K562 (cell line): ENCODE data around the gene IL12RB1. TPM values are rescaled to one million over a fixed set of nuclear protein-coding genes. Genes with fewer than 3 reads are reported as not detected.

Source experiments
- ARID1B ChIP-seq: fragments of 450-650 bp; IDR thresholded peaks from 2 replicates; pipeline ENCODE4 v1.6.1; 2016; ENCODE audit warnings: antibody characterized with exemption, mild to moderate bottlenecking, inconsistent platforms
- BHLHE40 ChIP-seq: IDR thresholded peaks from 2 replicates; pipeline ENCODE4 v1.6.1; 2011; ENCODE audit warnings: low read length, improper control_type of control experiment
- EGR1 ChIP-seq: fragments of 450-650 bp; conservative IDR thresholded peaks from 2 replicates; pipeline ENCODE4 v1.6.1; 2017; ENCODE audit warnings: mild to moderate bottlenecking
- ELF1 ChIP-seq: fragments of 200-800 bp; sonication (Bioruptor generic); IDR thresholded peaks from 2 replicates; pipeline ENCODE4 v1.6.1; 2016; ENCODE audit warnings: missing genetic modification characterization, missing compliant biosample characterization
- EWSR1 ChIP-seq: fragments of 450-650 bp; IDR thresholded peaks from 2 replicates; pipeline ENCODE4 v1.6.1; 2018; ENCODE audit warnings: borderline replicate concordance, mild to moderate bottlenecking, low read depth, moderate library complexity; ENCODE audit not compliant: partially characterized antibody
- FOS ChIP-seq: IDR thresholded peaks from 3 replicates; pipeline ENCODE4 v1.6.1; 2011; ENCODE audit not compliant: insufficient read length; ENCODE audit errors: extremely low read depth
- KLF6 ChIP-seq: fragments of 250-450 bp; sonication (Bioruptor Pico); IDR thresholded peaks from 2 replicates; pipeline ENCODE4 v1.4.0; 2020; ENCODE audit warnings: mild to moderate bottlenecking, moderate library complexity, borderline replicate concordance
- SMAD4 ChIP-seq: fragments of 250-450 bp; sonication (Bioruptor Pico); conservative IDR thresholded peaks from 2 replicates; pipeline ENCODE4 v1.8.0; 2021; ENCODE audit warnings: inconsistent platforms, mild to moderate bottlenecking, moderate library complexity
- TGIF2 ChIP-seq: sonication (generic); formaldehyde crosslinking; IDR thresholded peaks from 2 replicates; pipeline ENCODE4 v1.8.1; 2022; ENCODE audit warnings: mild to moderate bottlenecking, missing genetic modification reagents, moderate library complexity
- ZBTB40 ChIP-seq, 2 experiments: fragments of 450-650 bp in 1 of 2; sonication (generic) in 1 of 2; formaldehyde crosslinking in 1 of 2; IDR thresholded peaks; 2 replicates each; pipeline versions ENCODE4 v1.7.1 to v1.9.0; 2016 to 2022; ENCODE audit warnings: inconsistent platforms in 1 of 2, mild to moderate bottlenecking in 1 of 2, missing genetic modification reagents in 1 of 2
- ZNF140 ChIP-seq: fragments of 250-450 bp; sonication (Bioruptor Pico); IDR thresholded peaks from 2 replicates; pipeline ENCODE4 v1.8.0; 2021; ENCODE audit warnings: moderate library complexity, mild to moderate bottlenecking, inconsistent platforms
- polyA plus RNA-seq, 8 experiments: library from polyadenylated mRNA; depleted of rRNA in 4 of 8; stranded (reverse) in 5 of 8; unstranded in 3 of 8; fragments of >200 nt; fragmentation: Nextera tagmentation in 2 of 8; fragmentation: Illumina TruSeq in 1 of 8; extraction: Ambion mirVana in 2 of 8; extraction: Trizol in 1 of 8; gene quantifications; 2 replicates each; pipeline versions ENCODE4 v1.2.1 to v1.2.3, GENCODE V29; 2011 to 2014; ENCODE audit warnings: inconsistent platforms in 1 of 8, missing spikeins in 1 of 8
- total RNA-seq, 7 experiments: library from RNA; depleted of rRNA in 6 of 7; stranded (reverse); fragments of >200 nt in 6 of 7; fragmentation: Illumina TruSeq in 2 of 7; extraction: Trizol in 2 of 7; gene quantifications; 2 replicates each; pipeline versions ENCODE4 v1.2.1 to v1.2.3, GENCODE V29; 2011 to 2021; ENCODE audit warnings: low replicate concordance in 1 of 7
- TF ChIP-seq, protein P1 (sequence below), 2 experiments: fragments of 450-650 bp; IDR thresholded peaks; 2 replicates each; pipeline ENCODE4 v1.6.1; 2018; ENCODE audit warnings: mild to moderate bottlenecking in 2 of 2, low read depth in 1 of 2; ENCODE audit not compliant: partially characterized antibody in 2 of 2
- TF ChIP-seq, protein P2 (sequence below): fragments of 450-650 bp; formaldehyde crosslinking; IDR thresholded peaks from 2 replicates; pipeline ENCODE4 v1.4.0; 2020; ENCODE audit warnings: mild to moderate bottlenecking, moderate library complexity

Gene IL12RB1
- total and polyA plus RNA-seq, 9 of the 15 experiments (the other 6 are each of a cell fraction or from before 2014, with no cell fraction given) = 0.04 to 0.07 (median 0.06) TPM; not detected in 5

- TF ChIP-seq ELF1 (tag) (peak; percentile 59), FOS (no peak), EWSR1 (no peak), BHLHE40 (peak; percentile 35; the same call in 1 of the 2 replicates), ZBTB40 (IDR thresholded peaks at IDR 0.05) (no peak), ZBTB40 (CRISPR knock-in tag; IDR thresholded peaks at IDR 0.05) (no peak), KLF6 (CRISPR knock-in tag) (0 out of 2 replicates have a peak, but pooled peaks have one; percentile 8), ZNF140 (no peak), SMAD4 (CRISPR knock-in tag) (peak; percentile 71), EGR1 (peak; percentile 72), TGIF2 (CRISPR knock-in tag) (no peak), ARID1B (peak; percentile 38; the same call in 1 of the 2 replicates)
- TF ChIP-seq, protein P1, sequence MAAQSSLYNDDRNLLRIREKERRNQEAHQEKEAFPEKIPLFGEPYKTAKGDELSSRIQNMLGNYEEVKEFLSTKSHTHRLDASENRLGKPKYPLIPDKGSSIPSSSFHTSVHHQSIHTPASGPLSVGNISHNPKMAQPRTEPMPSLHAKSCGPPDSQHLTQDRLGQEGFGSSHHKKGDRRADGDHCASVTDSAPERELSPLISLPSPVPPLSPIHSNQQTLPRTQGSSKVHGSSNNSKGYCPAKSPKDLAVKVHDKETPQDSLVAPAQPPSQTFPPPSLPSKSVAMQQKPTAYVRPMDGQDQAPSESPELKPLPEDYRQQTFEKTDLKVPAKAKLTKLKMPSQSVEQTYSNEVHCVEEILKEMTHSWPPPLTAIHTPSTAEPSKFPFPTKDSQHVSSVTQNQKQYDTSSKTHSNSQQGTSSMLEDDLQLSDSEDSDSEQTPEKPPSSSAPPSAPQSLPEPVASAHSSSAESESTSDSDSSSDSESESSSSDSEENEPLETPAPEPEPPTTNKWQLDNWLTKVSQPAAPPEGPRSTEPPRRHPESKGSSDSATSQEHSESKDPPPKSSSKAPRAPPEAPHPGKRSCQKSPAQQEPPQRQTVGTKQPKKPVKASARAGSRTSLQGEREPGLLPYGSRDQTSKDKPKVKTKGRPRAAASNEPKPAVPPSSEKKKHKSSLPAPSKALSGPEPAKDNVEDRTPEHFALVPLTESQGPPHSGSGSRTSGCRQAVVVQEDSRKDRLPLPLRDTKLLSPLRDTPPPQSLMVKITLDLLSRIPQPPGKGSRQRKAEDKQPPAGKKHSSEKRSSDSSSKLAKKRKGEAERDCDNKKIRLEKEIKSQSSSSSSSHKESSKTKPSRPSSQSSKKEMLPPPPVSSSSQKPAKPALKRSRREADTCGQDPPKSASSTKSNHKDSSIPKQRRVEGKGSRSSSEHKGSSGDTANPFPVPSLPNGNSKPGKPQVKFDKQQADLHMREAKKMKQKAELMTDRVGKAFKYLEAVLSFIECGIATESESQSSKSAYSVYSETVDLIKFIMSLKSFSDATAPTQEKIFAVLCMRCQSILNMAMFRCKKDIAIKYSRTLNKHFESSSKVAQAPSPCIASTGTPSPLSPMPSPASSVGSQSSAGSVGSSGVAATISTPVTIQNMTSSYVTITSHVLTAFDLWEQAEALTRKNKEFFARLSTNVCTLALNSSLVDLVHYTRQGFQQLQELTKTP (IDR thresholded peaks at IDR 0.05; ENCODE audit: low read depth in 1 of 2, partially characterized antibody in 2 of 2) = no peak
- TF ChIP-seq, protein P2, sequence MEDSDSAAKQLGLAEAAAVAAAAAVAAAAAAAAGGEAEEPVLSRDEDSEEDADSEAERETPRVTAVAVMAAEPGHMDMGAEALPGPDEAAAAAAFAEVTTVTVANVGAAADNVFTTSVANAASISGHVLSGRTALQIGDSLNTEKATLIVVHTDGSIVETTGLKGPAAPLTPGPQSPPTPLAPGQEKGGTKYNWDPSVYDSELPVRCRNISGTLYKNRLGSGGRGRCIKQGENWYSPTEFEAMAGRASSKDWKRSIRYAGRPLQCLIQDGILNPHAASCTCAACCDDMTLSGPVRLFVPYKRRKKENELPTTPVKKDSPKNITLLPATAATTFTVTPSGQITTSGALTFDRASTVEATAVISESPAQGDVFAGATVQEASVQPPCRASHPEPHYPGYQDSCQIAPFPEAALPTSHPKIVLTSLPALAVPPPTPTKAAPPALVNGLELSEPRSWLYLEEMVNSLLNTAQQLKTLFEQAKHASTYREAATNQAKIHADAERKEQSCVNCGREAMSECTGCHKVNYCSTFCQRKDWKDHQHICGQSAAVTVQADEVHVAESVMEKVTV = peak; percentile 4; the same call in 1 of the 2 replicates
Measured at GRCh38 chr19:18091217-18091608, 4.5 kb upstream of the IL12RB1 start (continued).
